Measurements from ENCODE around the gene SORL1.

SORL1 gene

DNA sequence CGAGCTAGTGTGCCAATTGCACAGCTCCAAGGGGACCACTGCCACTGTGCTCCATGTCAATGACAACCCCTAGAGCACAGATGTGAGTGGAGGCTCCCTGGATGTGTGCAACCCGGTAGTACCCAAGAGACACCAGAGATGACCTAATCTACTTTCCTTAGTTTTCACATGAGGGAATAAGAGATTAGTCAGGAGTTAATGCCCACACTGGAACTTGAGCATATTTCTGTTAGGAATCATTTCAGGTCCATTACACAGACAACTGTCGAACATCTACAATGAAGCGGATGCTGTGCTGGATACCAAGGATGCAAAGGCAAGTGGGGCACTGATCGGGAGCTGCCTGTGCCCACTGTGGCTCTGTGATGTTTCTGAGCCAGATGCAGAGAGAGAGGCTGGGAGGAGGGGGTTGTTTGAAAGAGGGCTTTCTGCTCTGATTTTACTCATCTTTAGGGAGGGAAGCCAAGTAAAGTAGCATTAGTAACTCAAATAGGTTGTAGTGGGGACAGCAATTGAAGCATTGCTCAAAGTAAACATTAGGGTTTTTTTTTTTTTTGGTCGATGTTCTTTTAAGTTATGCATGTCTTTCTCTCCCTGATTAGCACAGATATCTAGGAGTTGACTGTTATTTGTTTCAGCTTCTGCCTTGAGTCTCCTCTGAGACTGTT, 83.1 kb downstream of the SORL1 start:
- DNase-seq (ENCODE audit: low read depth) = no peak

DNA sequence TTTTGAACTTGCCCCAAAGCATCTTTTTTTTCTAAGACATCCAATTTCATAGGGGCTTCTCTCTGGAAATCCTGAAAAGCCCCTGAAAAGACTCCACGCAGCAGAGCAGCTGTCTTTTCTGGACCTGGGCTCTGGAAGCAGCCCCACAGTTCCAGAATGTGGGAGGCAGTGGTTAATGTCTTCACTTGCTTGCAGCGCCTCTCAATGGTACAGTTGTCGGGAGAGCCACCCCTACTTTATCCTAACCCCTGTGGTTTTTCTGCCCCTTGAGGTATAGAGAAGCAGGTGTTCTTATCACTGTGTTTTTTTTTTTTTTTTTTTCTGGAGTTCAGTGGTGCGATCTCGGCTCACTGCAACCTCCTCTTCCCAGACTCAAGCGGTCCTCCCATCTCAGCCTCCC, 84.0 kb downstream of the SORL1 start:
- DNase-seq (ENCODE audit: low read depth) = no peak

DNA sequence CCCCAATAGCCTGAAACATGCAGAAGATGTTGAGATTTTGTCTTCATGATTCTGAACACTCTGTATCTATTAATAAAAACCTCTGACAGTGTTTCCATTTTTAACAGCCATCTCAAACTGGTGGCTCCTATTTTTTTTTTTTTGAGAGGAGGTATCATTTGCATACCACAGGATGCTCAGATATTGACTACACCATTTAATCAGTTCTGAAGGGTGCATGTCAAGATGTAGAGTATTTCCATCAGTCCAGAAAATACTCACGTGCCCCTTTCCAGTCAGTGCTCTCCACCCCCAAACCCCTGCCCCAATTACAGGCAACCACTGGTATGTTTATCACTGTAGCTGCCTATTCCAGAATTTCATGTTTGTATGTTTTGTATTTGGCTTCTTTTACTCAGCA, 85.9 kb downstream of the SORL1 start:
- no peak for DNase-seq (ENCODE audit: low read depth)

DNA sequence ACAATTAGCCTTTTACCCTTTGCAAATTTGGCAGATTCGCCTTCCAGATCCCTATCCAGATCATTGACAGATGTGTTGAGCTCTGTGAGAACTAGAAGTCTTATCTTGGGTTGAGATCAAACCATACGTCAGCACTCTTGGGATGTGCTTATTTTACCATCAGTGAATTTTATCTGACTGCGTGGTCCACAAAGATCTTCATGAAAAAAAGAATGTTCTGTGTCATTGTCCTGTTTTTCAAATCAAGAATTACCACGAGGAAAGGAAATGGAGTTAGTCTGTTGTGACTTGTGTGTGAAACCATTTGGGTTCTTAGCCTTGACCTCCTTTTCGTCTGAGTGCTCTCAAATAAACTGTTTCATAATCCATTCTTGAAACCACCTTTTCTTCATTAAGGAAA, 86.9 kb downstream of the SORL1 start:
- DNase-seq (ENCODE audit: low read depth) = no peak

DNA sequence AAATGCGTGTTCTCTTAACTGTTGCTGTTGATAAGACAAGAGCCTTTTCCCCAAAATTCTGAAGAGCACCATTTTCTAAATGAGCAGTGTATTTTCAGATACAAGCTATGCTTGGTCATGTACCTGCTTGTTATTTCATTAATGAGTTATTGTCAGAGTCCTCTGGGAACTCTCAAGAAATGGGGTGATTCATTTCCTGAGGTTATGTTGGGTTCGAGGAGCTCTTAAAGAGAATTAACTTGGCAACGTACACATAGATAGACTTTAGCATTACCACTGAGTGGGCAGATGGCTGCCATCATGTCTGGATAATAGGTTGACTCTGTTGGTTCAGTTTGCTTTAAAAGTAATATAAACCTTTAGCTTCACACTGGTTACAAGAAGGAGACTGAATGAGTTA, 88.5 kb downstream of the SORL1 start:
- DNase-seq (ENCODE audit: low read depth) = no peak

DNA sequence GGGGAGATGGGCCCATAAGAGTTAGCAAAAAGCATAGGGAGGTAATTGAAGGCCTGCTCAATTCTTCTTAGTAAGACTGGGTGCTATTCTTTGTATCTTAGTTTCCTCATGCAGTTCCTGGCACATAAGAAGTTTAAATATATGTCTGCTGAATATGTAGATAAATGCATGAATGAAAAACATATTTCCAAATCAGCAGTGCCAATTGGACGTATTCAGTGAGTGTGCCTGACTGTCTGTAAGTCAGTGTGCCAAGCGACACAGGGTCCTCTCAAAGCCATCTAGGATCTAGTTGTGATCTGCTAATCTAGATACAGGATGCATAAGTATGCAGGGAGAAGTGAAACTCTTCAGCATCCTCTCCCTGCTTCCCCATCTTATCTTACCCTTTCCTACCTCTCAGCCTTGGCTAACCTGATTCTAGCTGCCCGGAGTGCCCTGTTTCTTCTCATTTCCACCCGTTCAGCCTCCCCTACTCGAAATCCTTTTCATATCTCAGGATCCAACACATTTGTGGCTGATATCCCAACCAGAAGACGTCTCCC, 91.8 kb downstream of the SORL1 start:
- no peak for DNase-seq (ENCODE audit: low read depth)

DNA sequence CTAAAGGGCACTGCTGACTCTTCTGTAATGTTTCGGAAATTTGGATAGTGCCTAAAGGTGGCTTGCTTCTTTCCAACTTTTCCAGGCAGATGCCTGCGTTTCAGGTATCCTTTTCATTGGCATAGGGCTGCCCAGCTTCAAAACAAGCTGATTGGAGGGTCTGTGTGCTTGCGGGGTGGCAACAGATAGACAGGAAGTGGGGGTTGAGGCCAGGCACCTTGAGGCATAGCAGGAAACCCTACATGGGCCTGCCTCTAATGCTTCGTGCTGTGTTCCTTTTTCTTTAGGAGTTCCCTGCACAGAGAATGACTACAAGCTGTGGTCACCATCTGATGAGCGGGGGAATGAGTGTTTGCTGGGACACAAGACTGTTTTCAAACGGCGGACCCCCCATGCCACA, 92.8 kb downstream of the SORL1 start:
- DNase-seq (ENCODE audit: low read depth) = no peak

DNA sequence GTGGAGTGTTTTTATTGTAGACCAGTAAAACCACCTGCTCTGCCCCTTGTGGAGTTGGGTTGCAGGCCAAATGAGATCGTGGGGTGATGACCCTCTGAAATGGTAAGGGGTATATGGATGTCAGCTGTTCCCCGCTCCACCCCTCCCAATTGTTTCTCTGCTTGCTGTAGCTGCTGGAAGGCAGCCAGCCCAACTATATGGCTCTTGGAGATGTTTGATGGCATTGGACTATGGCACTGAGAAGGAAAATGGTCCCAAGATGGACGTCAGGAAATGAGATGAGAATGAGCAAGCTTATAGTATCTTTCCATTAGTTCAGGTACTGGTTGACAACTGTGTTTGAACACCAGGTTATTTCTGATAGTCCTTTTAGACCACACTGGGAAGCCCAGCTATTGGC, 95.5 kb downstream of the SORL1 start:
- DNase-seq (ENCODE audit: low read depth) = no peak

DNA sequence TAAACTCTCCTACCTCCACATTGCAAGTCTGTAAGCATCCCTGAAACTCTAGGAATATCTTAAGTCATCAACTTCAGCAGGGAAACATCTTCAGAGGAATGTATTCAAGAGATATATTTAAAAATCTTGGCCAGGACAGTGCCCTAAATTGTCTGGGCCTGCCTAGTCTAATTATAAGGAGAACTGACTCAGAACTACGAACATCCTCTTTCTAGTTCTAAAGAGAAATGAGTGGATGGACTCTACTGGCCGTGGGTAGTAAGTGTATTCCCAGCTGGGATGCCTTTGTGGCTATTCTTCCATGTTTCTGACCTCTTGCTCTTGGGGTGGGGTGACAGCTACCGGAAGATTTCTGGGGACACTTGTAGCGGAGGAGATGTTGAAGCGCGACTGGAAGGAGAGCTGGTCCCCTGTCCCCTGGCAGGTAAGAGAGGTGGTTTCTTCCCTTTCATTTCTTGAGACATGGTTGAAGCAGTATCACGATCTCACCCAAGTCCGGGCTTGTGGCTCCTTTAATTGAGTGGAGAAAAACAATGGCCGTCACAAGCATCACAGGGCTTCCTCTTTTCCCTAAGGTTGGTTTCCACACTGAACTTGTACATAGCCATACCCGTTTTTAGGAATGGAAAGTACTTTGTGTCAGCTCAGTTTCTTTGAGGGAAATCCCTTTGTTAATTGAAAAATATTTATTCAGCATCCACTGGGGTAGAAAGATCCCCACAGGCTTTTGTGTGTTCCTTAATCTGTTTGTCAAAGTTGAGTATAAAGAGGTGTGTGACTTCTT, 98.3 kb downstream of the SORL1 start:
- DNase-seq (ENCODE audit: low read depth) = no peak

DNA sequence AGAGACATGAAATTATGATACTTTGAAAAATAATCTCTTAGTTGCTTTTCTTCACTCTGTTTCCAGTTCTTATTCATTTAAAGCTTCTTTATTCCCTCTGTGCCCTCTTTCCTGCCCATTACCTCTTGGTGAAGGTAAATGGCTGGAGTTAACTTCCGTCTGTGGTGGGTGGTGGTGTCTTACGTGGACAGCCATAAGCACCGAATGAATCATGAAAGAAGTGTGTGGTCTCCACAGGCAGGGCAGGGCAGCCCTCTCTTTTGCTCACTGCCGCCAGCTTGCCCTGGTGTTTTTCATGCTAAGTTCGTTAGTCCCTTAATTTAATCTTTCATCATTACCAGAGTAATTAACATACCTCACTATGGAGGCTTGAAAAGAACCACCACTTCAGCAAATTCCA, 99.3 kb downstream of the SORL1 start:
- no peak for DNase-seq (ENCODE audit: low read depth)

DNA sequence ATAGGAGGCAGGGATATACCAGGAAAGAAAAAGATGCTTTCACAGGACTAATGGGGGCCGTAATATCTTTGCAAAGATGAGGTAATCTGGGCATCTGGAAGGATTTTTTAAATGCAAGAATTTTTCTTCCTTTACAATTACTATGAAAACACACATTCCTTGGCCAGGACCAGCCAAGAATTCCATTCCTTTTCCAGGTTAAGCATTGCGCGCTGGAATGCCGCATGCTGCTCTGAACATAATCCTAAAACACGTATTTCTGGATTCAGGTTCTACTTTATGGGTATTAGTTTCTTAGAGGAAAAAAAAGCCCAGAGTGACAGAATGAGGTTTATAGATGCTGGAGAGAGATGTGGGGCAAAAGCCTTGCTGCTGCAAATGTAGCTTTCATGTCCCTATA, 100.0 kb downstream of the SORL1 start:
- no peak for DNase-seq (ENCODE audit: low read depth)

DNA sequence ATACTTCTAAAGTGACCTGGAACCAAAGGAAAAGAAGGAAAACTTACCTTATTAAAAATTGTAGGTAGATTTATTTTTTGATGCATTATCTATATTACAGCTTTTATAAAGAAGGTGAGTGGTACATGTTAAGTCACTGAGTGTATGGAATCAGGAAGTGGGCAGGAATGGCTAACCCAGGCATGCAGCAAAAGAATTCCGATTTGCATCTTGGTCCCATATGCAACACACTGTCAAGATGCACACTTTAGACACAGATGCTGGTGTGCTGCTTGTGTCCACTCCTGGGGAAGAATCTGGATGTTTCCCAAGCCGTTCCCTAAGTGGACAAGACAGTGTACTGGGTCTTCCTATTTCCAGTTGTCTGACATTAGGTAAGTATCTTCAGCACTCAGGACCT, 100.5 kb downstream of the SORL1 start:
- DNase-seq (ENCODE audit: low read depth) = no peak

DNA sequence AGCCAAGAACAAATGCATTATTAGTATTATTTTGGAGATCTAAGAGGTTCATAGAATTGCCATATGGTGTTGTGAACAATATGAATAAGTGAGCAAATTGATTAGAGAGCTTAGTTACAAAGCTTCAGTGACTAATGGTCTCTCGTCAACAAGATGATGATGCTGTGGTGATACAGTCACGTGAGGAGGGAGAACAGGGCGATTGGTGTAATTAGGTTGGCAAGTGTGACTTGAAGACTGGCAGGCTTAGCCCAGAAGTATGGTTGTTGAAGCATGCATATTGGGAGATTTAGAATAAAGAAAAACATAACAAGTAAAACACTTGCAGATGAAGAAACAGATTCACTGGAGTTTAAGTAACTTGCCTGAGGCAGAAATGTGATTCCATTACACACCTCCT, 101.3 kb downstream of the SORL1 start:
- DNase-seq (ENCODE audit: low read depth) = no peak

DNA sequence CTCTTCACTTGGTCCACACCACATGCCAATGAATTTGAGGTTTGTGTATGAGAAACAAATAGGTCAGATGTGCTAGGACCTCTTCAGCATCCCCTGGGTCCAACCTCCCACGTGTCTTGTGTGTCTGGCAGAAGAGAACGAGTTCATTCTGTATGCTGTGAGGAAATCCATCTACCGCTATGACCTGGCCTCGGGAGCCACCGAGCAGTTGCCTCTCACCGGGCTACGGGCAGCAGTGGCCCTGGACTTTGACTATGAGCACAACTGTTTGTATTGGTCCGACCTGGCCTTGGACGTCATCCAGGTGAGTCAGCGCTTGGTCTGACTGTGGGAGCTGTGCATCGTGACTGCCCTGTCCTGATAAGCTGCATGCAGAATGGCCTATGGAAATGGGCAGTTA, 101.7 kb downstream of the SORL1 start:
- no peak for DNase-seq (ENCODE audit: low read depth)

DNA sequence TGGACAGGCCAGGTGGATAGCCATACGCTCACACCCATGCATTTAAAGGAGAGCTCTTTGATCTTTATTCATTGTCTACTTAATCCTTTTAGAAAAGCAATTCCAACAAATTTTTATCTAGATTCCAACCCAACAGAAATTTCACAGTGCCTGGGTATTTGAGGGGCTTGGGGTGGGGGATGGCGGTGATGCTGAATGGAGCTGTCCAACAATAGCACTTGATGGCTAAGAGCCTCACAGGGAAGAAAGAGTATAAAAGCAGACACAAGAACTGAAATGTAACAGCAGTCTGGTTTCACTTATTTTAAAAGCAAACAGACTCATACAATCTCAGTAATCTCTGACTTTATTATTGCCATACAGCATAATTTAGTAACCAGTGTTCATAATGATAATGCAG, 102.4 kb downstream of the SORL1 start:
- DNase-seq (ENCODE audit: low read depth) = no peak

DNA sequence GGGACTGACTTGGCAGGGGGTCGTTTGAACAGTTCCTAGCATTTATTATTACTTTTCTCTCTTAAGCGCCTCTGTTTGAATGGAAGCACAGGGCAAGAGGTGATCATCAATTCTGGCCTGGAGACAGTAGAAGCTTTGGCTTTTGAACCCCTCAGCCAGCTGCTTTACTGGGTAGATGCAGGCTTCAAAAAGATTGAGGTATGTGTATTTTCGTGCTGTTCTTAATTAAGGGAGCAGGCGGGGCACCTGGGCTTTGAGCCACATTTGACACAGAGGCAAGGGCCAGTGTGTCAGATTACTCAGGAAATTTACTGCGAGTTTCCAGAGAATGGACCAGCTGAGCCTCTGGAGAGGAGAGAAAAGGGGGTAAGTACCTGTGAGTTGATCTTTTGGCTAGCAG, 103.0 kb downstream of the SORL1 start:
- DNase-seq (ENCODE audit: low read depth) = no peak

DNA sequence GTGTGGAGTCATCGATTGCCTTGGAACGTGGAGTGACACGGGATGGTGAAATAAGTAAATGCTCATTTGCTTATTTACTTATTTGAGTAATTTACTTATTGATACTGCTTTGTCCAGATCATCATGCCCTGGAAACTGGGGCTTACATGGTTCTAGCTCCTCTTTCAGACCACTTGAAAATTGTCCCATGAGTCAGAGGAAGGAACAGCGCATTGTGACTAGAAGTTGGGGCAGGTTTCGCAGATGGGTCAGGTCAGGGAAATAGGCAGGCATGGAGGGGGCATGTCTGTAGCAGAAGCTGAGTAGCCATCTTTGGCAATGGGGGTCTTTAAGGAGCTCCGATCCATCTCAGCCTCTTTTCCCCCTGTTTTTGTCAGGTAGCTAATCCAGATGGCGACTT, 104.8 kb downstream of the SORL1 start:
- DNase-seq (ENCODE audit: low read depth) = no peak

DNA sequence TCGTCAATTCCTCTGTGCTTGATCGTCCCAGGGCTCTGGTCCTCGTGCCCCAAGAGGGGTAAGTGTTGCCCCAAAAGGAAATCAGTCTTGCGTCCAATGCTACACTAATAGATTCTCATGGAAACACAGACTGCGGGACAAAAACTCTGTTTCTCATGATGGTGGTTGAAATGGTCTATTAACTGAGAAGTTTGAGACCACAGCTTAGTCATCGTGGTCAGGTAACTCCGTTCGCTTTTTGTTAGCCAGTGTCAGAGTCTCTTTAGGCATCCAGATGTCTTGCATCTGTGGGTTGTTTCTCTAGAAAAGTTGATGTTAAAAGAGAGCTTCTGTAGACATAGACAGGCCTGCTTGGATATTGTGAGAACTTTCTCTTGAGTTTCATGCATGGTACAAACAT, 105.2 kb downstream of the SORL1 start:
- no peak for DNase-seq (ENCODE audit: low read depth)

DNA sequence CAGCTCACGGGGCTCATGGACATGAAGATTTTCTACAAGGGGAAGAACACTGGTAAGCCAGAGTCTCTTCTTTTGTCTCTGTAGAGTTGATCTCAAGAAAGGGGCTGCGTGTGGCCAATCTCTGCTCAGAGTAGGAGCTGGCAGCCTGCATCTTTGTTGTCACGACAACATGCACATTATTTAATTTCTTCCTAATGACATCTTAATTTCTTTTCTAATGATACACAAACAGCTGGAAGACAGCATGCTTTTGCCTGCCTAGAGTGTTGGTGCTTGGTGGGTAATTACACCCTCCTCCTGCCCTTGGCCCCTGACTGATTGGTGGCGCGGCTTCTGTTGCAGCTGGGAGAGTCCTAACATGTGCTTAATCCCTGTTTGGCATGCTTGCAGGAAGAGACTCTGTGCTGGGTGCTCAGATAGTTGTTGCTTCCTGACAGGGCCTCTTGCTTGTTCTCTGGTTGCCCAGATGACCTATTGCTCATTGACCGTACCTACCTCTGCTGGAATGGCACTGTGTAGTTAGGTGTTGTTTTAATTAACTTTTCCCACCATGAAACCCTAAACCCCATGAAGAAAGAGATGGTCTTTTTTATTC, 107.6 kb downstream of the SORL1 start:
- no peak for DNase-seq (ENCODE audit: low read depth)

DNA sequence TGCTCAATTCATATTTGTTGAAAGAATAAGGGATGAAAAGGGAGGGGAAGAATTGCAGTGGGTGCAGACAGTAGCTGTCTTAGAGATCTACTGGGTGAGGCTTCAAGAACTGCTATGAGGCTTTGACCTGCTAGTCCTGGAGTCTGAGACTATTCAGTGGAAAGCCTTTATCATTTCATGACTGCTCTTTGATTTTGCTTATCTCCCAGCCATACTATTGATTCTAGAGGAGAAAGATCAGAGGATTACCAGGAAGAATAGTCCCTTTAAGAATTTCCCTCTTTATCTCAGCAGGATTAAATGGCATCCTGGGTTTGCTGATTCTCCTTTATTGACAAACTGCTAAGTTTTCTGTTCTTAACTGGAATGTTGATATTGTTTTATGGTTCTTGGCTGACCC, 108.1 kb downstream of the SORL1 start:
- no peak for DNase-seq (ENCODE audit: low read depth)

DNA sequence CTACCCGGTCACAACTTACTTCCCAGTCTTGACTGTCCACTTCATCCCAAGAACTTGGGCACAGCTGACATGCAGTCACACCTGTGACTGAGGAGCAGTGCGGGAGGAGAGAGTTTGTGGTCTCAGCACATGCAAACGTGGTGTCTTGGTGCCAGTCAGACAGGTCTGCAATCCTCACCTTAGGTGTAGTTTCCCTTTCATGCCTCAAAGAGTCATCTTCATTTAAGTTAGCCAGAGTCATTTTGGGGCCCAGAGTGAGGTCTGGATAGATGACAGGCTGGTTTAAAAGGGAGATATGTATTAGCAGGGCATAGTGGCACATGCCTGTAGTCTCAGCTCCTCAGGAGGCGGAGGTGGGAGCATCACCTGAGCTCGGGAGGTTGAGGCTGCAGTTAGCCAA, 109.1 kb downstream of the SORL1 start:
- no peak for DNase-seq (ENCODE audit: low read depth)

DNA sequence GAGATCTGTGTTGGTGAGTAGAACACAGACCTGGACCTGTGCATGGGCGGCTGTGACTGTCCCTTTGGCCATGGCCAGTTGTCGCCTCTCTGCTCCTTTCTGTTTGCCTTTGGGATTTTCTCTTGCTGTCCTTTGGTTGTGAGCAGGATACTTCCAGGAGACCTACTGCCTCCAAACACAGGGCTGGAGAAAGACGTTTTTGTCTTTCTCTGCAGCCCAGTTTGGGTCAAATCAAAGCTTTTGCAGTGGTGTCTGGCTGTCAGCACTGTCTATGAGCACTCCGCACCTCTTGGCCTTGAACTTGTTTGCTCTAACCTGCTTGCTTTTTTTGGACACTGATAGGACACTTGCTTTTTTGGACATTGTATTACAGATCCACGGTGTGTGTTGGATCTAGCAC, 109.6 kb downstream of the SORL1 start:
- no peak for DNase-seq (ENCODE audit: low read depth)

DNA sequence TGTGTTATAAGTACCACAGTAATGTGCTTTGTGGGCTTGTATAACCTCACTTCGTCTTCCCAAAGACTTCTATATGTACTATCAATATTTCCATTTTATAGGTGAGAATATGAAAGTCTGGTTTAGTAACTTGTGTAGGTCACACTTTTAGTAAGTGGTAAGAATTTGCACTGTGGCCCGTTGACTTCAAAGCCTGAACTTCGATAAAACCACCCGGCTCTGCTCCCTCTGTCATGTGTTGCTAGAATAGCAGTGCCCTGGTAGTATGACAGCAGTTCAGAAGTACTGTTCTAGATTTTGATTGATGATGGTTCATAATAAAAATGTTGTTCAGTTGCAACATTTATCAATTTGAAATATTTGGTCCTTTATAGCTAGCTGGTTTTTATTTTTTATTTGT, 110.9 kb downstream of the SORL1 start:
- DNase-seq (ENCODE audit: low read depth) = no peak

Measured in HS-27A (cell line).